ENCODE results near the gene TMEM81. TPM values are rescaled to one million over a fixed set of nuclear protein-coding genes. Genes with fewer than 3 reads are reported as not detected.

The TMEM81 gene
- total RNA-seq, 1 experiment from 2014 or later = 5.4 TPM

- Histone ChIP-seq H3F3A (ENCODE audit: insufficient read depth, low read depth) (no peaks in the 10 kb centered on the region), H3K79me2 (ENCODE audit: low read depth) (no peaks in the 10 kb centered on the region), H3K9me2 (ENCODE audit: insufficient read depth) (no peaks in the 10 kb centered on the region), H3K9me3 (ENCODE audit: insufficient read depth, low read depth) (no peaks in the 10 kb centered on the region), H3K4me1 (replicated peaks; ENCODE audit: insufficient read depth) (no peaks in the 10 kb centered on the region), H3K4me2 (no peak overlapping the region), H3K27me3 (ENCODE audit: insufficient read depth, low read depth) (peaks cover 83% of the 10 kb centered on the region), H3K36me3 (ENCODE audit: low read depth) (no peaks in the 10 kb centered on the region), H2AFZ (no peak overlapping the region), H4K20me1 (ENCODE audit: insufficient read depth) (no peaks in the 10 kb centered on the region), H3K27ac (no peak overlapping the region), H3K4me3 (no peak overlapping the region)
- intact Hi-C loops (cut with micrococcal nuclease; ENCODE audit: unreplicated experiment) = loop anchor here (1.0 kb wide), 4 partner anchors 71 to 252 kb away; no protein-coding TSS in a partner anchor
- BruUV-seq (replicated peaks) = no TSS peak
- no peak for DNase-seq
- POLR2A ChIA-PET (ENCODE audit: unreplicated experiment) = no interaction called here
- CTCF ChIA-PET = interaction anchor here (0.7 to 1.7 kb wide), 3 partner anchors 69 to 167 kb away, joined by 5 to 25 read pairs (median 10); partner anchors contain the start of gene TMCC2
- no peak for TF ChIP-seq CTCF (conservative IDR thresholded peaks at IDR 0.05)
- no peak for TF ChIP-seq EZH2 (IDR thresholded peaks at IDR 0.05; ENCODE audit: low read depth)
Measured at GRCh38 chr1:205060746-205061145, 23.5 kb downstream of the TMEM81 start.

- no peak for DNase-seq
- BruUV-seq (replicated peaks) = no TSS peak
- Histone ChIP-seq H3K4me3 (no peak overlapping the region), H4K20me1 (ENCODE audit: insufficient read depth) (no peaks in the 10 kb centered on the region), H3K9me3 (ENCODE audit: insufficient read depth, low read depth) (no peaks in the 10 kb centered on the region), H3K36me3 (ENCODE audit: low read depth) (no peaks in the 10 kb centered on the region), H3K4me2 (no peak overlapping the region), H3K27me3 (ENCODE audit: insufficient read depth, low read depth) (peaks cover 83% of the 10 kb centered on the region), H3K79me2 (ENCODE audit: low read depth) (no peaks in the 10 kb centered on the region), H3F3A (ENCODE audit: insufficient read depth, low read depth) (no peaks in the 10 kb centered on the region), H3K27ac (no peak overlapping the region), H3K9me2 (ENCODE audit: insufficient read depth) (no peaks in the 10 kb centered on the region), H3K4me1 (replicated peaks; ENCODE audit: insufficient read depth) (no peaks in the 10 kb centered on the region), H2AFZ (no peak overlapping the region)
- ChIA-PET POLR2A (ENCODE audit: unreplicated experiment) (no interaction called here), CTCF (no interaction called here)
- intact Hi-C loops (cut with micrococcal nuclease; ENCODE audit: unreplicated experiment) = no loop called here
- no peak for TF ChIP-seq EZH2 (IDR thresholded peaks at IDR 0.05; ENCODE audit: low read depth)
- TF ChIP-seq CTCF (conservative IDR thresholded peaks at IDR 0.05) = no peak
Measured at GRCh38 chr1:205059660-205060059, 24.6 kb downstream of the TMEM81 start.

GRCh38 chr1:205058853-205059252, 25.4 kb downstream of the TMEM81 start:
- Histone ChIP-seq H3K4me1 (replicated peaks; ENCODE audit: insufficient read depth) (no peaks in the 10 kb centered on the region), H3K27ac (no peak overlapping the region), H3K9me2 (ENCODE audit: insufficient read depth) (no peaks in the 10 kb centered on the region), H3K79me2 (ENCODE audit: low read depth) (no peaks in the 10 kb centered on the region), H3K4me2 (no peak overlapping the region), H4K20me1 (ENCODE audit: insufficient read depth) (no peaks in the 10 kb centered on the region), H3K36me3 (ENCODE audit: low read depth) (no peaks in the 10 kb centered on the region), H3F3A (ENCODE audit: insufficient read depth, low read depth) (no peaks in the 10 kb centered on the region), H3K9me3 (ENCODE audit: insufficient read depth, low read depth) (no peaks in the 10 kb centered on the region), H3K4me3 (no peak overlapping the region), H2AFZ (no peak overlapping the region), H3K27me3 (ENCODE audit: insufficient read depth, low read depth) (peaks cover 84% of the 10 kb centered on the region)
- POLR2A ChIA-PET (ENCODE audit: unreplicated experiment) = no interaction called here
- intact Hi-C loops (cut with micrococcal nuclease; ENCODE audit: unreplicated experiment) = no loop called here
- no peak for TF ChIP-seq EZH2 (IDR thresholded peaks at IDR 0.05; ENCODE audit: low read depth)
- TF ChIP-seq CTCF (conservative IDR thresholded peaks at IDR 0.05) = no peak
- DNase-seq = no peak
- BruUV-seq (replicated peaks) = no TSS peak
- CTCF ChIA-PET = no interaction called here

Measured in PC-9 (cell line).